Measurements from ENCODE around the gene PAQR9.

Gene PAQR9

DNA sequence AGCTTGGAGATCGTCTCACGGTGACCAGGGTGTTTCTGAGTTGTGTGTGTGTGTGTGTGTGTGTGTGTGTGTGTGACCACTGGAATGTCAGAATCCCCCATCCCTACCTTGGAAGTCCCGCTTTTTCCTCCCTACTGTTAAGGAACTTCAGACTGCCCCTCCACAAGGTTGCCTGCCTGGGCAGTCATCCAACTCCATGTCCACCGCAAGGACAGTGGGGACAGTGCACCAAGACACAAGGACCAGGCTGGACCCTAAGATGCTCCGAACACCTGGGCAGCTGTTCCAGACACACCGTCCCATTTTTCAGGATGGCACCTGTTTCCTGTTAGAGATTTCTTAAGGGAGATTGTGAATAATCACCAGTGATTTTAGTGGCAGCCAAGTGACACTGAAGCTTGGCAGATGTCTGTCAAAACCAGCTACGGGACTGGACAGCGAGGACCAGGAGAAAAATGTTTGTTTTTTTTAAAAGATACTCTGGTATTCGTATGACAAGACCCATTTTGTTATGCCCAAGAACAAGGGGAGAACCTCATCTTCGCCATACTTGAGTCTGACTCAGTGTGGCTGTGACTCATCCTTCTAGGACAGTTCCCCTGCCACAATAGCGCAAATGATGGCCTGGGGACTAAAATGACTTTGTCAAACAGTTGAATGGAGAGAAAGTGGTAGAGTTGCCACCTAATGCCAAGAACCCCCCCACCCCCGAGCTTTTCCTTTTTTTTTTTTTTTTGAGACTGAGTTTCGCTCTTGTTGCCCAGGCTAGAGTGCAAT, 15.5 kb downstream of the PAQR9 start:
- peak; percentile 35 for DNase-seq

DNA sequence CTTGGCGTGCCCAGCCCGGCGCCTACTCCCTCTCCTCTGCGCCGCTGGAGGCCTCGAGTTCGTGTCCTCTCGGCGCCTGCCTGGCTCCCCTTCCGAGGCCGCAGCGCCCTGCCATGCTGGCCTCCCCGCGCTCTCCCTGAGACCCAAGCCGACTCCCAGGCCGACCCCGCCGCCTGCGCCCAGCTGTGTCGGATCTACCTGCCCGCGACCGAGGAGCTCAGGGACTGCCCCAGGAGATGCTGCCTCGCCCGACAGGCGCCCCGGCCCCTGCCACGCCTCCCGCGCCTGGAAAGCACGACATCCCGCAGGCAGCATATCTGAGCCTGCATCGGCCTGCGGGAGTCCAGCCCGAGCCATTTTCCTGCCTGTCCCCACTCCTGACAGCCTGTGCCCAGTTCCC, 16.1 kb downstream of the PAQR9 start:
- DNase-seq = no peak

DNA sequence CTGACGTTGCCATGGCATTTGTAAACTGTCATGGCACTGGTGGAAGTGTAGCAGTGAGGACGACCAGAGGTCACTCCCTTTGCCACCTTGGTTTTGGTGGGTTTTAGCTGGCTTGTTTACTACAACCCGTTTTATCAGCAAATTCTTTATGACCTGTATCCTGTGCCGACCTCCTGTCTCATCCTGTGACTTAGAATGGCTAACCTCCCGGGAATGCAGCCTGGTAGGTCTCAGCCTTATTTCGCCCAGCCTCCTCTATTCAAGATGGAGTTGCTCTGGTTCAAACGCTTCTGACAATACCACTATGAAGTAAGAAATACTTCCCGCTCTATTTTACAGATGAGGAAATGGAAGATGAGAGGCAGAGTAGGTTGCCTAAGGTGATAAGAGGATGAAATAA, 16.6 kb downstream of the PAQR9 start:
- no peak for DNase-seq

DNA sequence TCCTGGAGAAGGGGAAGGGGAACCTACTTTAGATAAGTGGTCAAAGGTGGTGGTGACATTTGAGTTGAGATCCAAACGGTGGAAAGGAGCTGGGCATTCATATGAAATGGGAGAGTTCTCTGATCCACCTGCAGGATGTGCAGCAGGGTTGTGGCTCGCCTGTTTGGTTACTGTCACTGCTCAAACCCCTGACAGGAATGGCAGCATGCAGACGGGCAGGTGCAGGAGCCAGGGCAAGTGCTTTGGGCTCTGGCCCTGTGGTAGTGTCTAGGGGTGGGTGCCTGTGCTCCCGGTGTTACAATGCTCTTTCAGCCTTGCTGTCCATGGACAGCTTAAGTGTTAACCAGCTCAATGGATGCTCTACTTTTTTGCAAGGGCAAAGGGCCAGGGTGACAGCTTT, 18.5 kb downstream of the PAQR9 start:
- DNase-seq = no peak

DNA sequence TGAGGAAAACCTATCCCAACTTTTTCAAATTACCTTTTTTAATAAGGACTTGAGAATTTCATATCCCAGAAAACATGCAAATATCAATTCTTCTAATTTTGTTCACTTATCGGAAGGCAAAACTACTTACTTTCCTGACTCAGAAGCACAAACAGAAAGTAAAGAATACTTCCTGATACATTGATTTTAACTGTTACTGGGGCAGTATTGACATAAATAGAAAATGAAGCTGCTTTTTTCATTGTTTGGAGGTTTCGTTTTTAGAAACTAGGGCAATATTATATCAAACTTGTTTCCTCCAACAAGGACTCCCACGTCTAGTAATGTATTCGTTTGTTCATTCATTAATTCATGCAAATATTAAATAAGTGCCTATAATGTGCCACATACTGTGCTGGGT, 19.1 kb downstream of the PAQR9 start:
- DNase-seq = peak; percentile 7

- no peak for DNase-seq
Observed at GRCh38 chr3:142943870-142944269, 19.6 kb downstream of the PAQR9 start.

GRCh38 chr3:142943349-142943748, 20.1 kb downstream of the PAQR9 start:
- no peak for DNase-seq

- DNase-seq = no peak
Observed at GRCh38 chr3:142941373-142942123, 21.9 kb downstream of the PAQR9 start.

GRCh38 chr3:142940472-142940871, 23.0 kb downstream of the PAQR9 start:
- no peak for DNase-seq

DNA sequence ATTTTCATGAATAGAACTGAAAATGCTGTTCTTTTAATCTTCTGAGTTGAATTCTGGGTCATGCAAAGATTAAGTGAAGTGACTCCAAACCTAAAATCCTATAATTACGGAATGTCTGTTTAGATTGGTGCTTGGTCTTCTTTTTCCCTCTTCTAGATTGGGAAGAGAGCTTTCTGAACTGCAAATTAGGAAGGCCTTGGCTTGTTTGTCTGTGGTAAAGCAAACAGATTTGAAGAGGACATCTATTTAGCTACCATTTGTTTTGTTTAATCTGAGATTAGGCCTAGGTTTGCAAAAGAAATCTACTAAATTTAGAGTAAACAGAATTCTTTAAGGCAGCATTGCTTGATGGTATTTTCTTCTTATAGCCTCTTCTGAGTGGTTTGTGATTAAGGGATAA, 23.5 kb downstream of the PAQR9 start:
- DNase-seq = no peak

GRCh38 chr3:142935963-142936362, 27.5 kb downstream of the PAQR9 start:
- DNase-seq = no peak

DNA sequence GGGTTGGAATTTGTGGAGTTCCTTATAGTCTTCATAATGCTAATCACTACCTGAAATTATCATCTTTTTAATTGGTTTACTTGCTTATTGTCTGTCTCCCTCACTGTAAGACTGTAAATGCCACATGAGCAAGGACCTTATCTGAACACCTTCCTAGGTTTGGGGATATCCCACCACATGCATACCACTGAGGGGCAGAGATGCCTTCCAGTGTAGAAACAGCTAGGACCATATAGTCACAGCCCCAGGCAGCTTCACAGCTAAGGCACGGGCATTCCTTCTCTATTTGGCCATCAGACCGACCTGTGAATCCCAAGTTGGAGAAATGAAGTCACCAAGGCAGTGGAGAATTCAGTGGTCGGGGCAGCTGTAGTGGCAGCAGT, 28.6 kb downstream of the PAQR9 start:
- no peak for DNase-seq

DNA sequence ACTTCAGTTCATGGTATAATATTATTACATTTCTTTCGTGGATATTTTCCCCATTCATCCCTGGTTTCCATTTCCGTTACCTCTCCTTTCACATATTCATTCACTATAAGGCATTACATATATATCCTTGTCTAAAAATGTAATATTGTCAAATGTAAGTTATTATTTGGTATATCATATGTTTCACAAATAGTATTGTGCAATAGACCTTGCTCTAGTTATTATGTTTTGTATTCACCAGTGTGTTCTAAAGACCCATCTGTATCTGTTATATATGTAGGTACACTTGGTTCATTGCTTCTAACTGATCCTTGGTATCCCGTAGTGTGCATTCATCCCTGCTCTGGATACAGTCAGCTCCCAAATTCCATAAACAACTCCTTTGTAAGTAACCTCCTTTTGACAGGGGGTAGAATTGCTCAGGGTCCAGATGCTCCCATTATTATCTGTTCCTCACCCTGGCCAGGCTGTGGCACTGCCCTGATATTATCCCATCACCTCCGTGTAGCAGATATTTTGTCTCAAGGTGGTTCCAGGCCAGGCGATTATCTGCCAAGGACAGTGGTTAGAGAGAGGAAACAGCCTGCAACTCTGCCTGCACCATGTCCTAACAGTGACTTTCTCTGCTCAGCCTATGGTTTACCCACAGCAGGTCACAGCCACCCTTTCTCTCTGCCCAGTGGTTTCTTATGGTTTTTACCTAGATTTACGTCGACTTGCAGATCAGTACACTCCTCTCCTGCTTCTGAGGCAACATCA, 29.2 kb downstream of the PAQR9 start:
- no peak for DNase-seq

- no peak for DNase-seq
Observed at GRCh38 chr3:142931222-142931621, 32.3 kb downstream of the PAQR9 start.

DNA sequence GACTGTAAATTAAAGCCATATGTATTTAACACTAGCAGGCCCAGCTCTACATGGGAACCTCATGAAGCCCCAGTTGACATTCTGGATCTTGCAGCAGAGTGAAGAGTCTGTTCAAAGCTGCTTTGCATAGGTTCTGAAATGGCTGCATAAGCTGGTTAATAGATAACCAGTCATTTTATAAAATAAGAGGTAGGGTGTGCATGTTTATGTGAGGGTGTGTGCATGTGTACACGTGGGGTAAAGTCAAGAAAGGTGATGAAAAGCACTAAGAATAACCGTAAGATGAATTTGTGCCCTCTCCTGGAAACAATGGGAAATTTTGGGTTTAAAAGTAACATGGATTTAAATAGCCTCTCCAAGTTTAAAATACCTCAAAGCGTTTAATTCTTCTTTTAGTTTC, 33.0 kb downstream of the PAQR9 start:
- DNase-seq = no peak

- DNase-seq = no peak
Observed at GRCh38 chr3:142929890-142930289, 33.6 kb downstream of the PAQR9 start.

DNA sequence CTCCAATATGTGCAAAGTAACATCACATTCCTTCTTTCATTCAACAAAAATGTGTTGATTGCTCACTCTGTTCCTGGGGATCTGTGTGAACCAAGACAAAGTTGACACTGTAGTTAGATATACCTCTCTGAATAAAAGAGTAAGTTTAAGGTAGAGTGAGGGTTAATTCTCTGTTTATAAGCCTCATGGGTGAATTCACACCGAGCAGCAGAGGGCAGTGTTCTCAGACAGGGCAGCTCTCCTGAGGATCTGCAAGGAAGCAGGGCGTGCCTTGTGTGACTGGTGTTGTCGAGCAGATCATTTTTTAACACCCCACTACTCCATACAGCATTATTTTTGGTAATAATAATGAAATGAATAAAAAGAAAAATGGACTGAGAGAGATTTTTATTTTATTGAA, 34.4 kb downstream of the PAQR9 start:
- peak; percentile 84 for DNase-seq

- DNase-seq = no peak
Observed at GRCh38 chr3:142926368-142926944, 37.0 kb downstream of the PAQR9 start.

- DNase-seq = no peak
Observed at GRCh38 chr3:142925140-142925539, 38.3 kb downstream of the PAQR9 start.

- no peak for DNase-seq
Observed at GRCh38 chr3:142923694-142924093, 39.8 kb downstream of the PAQR9 start.

- no peak for DNase-seq
Observed at GRCh38 chr3:142916605-142917004, 46.9 kb downstream of the PAQR9 start.

- no peak for DNase-seq
Observed at GRCh38 chr3:142915636-142916035, 47.8 kb downstream of the PAQR9 start.

GRCh38 chr3:142914286-142914811, 49.1 kb downstream of the PAQR9 start:
- no peak for DNase-seq
